GM19452 (cell line): ENCODE measurements around the gene BSCL2.
"Not testable (repeated sequence)": the region's sequence is repeated elsewhere in the genome, so short reads cannot be mapped to it uniquely, and the experiment has no call there.

ENCODE experiments used
- ATAC-seq: cut with Tn5 transposase; IDR thresholded peaks from one replicate; pipeline ENCODE4 v1.9.1; 2021; ENCODE audit not compliant: unreplicated experiment

The BSCL2 gene

GRCh38 chr11:62688491-62688890, 18.7 kb downstream of the BSCL2 start:
- ATAC-seq: no peak

GRCh38 chr11:62687508-62688396, 19.5 kb downstream of the BSCL2 start:
- ATAC-seq: no peak

DNA sequence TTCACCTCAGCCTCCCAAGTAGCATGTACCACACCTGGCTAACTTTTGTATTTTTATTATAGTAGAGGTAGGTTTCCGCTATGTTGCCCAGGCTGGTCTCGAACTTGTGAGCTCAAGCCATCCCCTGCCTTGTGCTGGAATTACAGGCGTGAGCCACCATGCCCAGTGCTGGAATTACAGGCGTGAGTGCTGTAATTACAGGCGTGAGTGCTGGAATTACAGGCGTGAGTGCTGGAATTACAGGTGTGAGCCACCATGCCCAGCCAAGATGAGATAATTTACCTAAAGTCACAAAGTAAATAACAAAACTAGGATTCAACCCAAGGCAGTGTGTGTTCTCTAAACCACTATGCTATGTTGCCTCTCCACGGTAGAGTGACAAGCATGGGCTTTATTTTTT, 24.7 kb downstream of the BSCL2 start:
- no peak for ATAC-seq

DNA sequence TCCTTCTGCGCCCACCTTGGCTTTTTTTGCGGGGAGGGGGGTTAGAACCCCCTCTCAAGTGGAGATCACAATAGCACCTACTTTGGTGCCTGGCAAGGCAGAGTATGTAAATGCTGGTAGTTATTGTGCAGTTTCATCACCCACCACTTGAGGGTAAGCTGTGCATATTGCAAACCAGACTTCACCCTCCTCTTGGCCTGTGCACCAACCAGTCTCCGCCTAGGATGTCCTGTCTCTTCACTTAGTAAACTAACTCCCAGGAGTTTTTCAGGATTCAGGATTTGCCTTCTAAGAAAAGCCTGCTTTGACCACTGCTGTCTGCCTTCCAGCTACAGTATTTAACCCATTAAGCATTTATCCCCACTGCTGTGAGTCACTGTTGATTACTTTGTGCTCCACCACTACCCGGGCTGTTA, 26.4 kb downstream of the BSCL2 start:
- no peak for ATAC-seq

DNA sequence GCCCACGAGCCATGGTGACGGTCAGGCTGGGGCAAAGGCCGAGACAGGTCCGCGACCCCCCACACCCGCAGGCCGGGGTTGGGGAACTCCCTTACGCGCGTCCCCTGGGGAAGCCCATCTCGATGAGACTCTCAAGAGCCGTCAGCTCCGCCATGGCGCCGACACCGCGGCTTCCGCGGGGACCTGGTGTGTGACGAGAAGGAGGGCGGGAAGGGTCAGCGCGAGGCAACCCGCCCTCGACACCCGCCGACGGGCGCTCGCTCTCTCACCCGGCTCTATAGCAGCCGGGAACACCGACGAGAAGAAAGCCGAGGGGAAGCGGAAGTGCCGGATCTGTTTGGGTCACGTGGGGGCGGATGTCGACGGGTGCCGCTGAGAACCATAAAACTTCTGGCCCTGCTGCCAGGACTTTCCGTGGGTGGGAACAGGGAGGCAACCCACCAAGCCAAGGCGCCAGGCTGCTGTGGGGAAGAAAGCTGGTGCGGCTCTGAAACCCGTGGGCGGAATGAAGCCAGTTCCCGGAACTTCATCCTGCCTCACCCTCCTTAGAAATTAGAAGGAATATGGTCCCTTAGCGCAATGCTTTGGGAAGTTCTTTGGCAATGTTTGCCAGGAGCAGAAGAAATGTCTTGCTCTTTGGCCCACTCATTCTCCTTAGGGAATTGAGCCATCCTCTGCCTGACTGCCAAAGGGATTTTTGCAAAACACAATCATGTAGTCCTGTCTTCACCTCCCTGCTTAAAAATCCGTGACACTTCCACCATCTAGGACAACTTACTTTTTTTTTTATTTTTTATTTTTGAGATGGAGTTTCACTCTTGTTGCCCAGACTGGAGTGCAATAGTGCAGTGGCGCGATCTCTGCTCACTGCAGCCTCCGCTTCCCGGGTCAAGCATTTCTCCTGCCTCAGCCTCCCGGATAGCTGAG, 28.2 kb downstream of the BSCL2 start, which contains the start of gene UBXN1:
UBXN1 (minus strand) TSS at position 304 of the 927 bp plus-strand sequence; CDS start at position 154, 150 bp downstream.
- ATAC-seq: peak; percentile 71

DNA sequence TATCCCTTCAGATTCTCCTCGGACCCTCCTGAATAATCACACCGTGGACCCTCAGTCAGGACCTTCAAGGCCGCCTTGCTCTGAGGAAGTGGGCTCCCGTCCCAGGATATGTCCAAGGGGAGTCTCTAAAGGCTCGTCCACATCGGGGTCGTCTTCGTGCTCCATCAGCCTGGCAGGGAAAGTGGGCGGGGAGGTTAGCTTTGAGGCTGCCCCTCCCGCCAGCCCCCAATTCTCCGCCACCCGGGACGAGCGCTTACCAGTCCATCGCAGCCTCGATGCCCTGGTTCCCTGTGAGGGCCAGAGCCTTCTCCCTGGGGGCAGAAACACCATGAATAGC, 28.8 kb downstream of the BSCL2 start:
- ATAC-seq: no peak

GRCh38 chr11:62677714-62678113, 29.5 kb downstream of the BSCL2 start:
- ATAC-seq: no peak

GRCh38 chr11:62677156-62677555, 30.1 kb downstream of the BSCL2 start:
- no peak for ATAC-seq

DNA sequence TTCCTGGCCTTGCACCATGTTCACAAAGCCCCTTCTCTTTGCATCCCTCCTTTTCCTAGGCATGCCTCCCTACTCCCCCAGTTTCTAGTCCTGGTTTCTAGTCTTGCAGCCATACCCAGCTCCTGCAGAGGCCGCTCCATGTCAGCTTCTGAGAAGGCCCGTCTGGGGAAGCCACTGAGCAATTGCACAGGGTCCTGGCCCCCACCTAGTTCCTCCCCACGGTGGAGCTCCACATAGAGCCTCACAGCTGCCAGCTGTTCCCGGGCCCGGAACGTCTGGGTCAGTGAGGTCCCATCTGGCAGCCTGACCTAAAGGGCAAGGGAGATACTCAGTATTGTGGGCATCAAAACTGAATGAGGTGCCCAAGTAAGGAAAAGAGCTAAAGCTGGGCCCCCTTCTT, 30.5 kb downstream of the BSCL2 start:
- ATAC-seq: no peak

- ATAC-seq: not testable (repeated sequence)
Measured at GRCh38 chr11:62675415-62675814, 31.8 kb downstream of the BSCL2 start.

DNA sequence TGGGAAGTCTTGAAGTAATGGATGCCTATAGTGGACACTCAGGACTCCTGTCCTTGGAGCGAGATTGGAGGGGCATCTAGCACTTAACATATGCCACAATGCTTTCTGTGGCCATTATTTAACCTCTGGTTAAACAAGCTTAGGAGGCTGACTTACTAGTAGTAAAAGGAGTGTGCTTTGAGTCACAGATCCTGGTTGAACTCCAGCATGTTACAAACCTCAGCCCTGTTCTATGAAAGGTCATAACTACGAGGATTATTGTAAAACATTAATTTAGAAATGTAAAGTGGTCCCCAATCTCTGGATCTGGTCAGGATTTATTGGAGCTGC, 34.1 kb downstream of the BSCL2 start:
- ATAC-seq: no peak

- peak; percentile 56 for ATAC-seq
Measured at GRCh38 chr11:62671608-62672389, 35.4 kb downstream of the BSCL2 start, which contains the start of the genes LBHD1 and UQCC3. Gene LBHD1, minus strand, starts transcription at chr11:62672267. Its CDS starts 2,236 bp downstream, at chr11:62670031. Gene UQCC3, plus strand, starts transcription at chr11:62671673. Its CDS starts 73 bp downstream, at chr11:62671746.

DNA sequence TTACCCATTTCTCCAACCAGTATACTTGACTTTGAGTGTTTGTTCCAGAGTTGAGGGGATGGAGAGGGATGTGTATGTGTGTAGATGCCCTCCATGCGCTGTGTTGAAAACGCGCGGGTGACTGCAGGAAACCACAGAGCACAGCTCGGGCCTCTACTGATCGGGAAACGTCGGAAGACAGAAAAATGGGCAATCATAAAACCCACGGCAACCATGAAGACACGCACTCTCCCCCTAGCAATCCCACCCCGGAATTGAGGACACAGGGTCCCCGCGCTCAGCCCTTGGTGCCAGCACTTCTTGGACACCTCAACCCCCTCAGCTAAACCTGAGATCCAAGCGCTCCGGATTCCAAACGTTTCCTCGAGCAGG, 36.0 kb downstream of the BSCL2 start:
- no peak for ATAC-seq

DNA sequence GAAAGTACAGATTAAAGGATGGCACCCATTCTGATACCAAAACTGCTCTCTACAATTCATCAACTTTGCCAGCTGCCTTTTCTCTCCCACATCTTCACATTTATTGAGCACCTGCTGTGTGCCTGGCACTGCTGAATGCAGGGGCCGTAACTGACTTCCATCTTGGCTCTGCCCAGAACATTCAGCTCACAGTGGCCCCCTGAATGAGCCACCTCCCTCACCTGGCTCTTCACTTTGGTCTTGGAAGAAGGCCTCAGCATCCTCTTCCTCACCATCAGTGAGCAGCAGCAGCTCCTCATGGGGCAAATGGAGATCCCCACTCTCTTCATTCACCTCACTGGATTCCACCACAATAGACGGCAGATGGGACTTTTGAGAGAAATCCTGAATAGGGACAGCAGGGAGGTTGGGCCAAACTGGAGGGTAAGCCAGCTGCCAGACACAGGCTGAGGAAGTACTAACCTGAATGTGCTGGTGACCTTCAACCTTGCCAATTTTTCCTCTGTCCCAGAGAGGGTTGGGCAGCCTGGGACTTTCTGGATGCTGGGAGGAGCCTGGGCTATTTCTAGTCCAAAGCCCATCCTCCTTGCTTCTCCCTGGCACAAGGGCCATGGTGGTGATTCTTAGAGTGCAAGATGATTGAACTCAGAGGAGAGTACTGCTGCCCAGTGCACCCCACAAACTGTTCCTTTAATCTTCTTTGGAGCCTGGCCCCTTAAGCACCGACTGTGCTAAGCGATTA, 37.6 kb downstream of the BSCL2 start:
- ATAC-seq: no peak

DNA sequence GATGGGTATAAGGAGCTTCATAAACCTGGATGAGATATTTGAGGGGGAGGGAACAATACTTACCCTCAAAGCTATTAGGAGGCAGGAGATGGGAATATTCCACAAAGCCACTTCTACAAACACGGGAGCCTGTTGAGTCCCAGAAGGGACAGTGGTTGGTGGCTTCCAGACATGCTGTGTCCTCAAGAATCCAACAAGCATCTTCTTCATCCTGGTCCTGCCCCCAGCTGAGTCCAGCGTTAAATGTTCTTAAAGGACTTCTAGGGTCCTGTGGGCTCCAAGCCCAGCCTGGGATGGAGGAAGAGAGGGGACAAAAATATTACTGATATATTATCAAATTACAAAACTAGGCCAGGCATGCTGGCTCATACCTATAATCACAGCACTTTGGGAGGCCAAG, 39.8 kb downstream of the BSCL2 start:
- no peak for ATAC-seq

DNA sequence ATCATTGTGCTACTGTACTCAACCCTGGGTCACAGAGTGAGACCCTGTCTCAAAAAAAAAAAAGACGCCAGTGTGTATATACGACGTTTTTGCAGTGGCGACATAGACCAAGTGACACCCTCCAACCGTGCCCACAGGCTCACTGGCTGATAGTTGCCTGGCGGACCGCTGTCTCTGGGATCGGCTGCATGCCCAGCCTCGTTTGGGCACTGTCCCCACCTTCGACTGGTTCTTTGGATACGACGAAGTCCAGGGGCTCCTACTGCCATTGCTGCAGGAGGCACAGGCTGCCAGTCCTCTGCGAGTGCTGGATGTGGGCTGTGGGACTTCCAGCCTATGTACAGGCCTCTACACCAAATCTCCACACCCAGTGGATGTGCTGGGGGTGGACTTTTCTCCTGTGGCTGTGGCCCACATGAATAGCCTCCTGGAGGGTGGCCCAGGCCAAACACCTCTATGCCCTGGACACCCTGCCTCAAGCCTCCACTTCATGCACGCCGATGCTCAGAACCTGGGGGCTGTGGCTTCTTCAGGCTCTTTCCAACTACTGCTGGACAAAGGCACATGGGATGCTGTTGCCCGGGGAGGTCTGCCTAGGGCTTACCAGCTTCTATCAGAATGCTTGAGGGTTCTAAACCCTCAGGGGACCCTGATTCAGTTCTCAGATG, 40.8 kb downstream of the BSCL2 start:
- no peak for ATAC-seq

GRCh38 chr11:62665599-62666258, 41.5 kb downstream of the BSCL2 start:
- ATAC-seq: no peak

DNA sequence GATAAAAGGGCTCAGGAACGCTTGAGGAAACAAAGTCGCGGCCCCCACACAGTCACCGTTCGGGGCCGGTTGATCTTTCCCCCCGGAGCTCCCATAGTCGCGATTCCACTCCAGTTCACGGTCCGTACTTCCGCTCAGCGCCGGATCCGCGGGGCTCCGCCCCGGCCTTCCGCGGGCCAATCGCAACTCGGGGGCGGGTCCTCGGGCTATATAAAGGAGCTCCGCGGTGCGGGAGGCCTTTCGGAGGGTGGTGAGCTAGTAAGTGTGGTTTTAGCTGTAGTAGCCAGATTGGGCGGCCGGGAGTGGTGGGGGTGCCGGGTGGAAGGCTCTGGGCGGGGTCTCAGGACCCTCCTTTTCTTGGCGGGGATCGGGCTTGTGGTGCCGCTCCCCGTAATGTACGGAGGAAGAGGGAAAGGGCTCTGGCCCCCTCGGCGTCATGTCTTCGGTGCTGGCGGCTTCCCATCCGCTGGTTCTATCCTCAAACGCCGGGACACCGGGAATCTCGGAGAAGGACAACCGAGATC, 42.1 kb downstream of the BSCL2 start, which contains the start of the genes C11orf98 and CSKMT:
C11orf98 (minus strand) TSS at position 136 of the 524 bp plus-strand sequence; CDS start at position 95, 41 bp downstream.
CSKMT (plus strand) TSS at position 238 of the 524 bp plus-strand sequence. CDS start 568 bp downstream, outside the sequence.
- ATAC-seq: peak; percentile 88
